H1 (cell line): ENCODE data around the gene PLEKHH3. TPM values are rescaled to one million over a fixed set of nuclear protein-coding genes. Genes with fewer than 3 reads are reported as not detected.

Source experiments
- CTCF ChIA-PET: fragments of 300-600 bp; sonication (Branson Sonifier 250); formaldehyde crosslinking; loops from one replicate; lab custom pipeline; 2021; ENCODE audit not compliant: partially characterized antibody; lab: Charles Lee
- POLR2A ChIA-PET: fragments of 300-600 bp; sonication (Branson Sonifier 250); formaldehyde crosslinking; loops from one replicate; lab custom pipeline; 2021; ENCODE audit warnings: inconsistent platforms; ENCODE audit not compliant: partially characterized antibody; lab: Charles Lee
- DNase-seq, 2 experiments: peaks; one replicate each; pipeline versions ENCODE4 v3.0.0 to v3.0.0-alpha.2; 2010 to 2022; ENCODE audit warnings: low spot score in 2 of 2, low read depth in 1 of 2, mixed read lengths in 1 of 2
- FAIRE-seq: peaks from 2 replicates; lab custom pipeline; 2011; peaks lifted over from hg19 to GRCh38; lab: Jason Lieb, UNC
- H2AFZ ChIP-seq: 2 replicates; pipeline ENCODE4 v1.8.1; 2012; ENCODE audit warnings: low read length, inconsistent platforms
- H2AK5ac ChIP-seq: 2 replicates; pipeline ENCODE4 v1.6.1; 2013; ENCODE audit warnings: low read depth, low read length
- H2BK120ac ChIP-seq: replicated peaks from 2 replicates; pipeline ENCODE3; 2013; ENCODE audit warnings: low read depth, low read length, inconsistent platforms
- H2BK12ac ChIP-seq: 2 replicates; pipeline ENCODE4 v1.6.1; 2013; ENCODE audit warnings: low read depth, low read length
- H2BK15ac ChIP-seq: 2 replicates; pipeline ENCODE4 v1.6.1; 2013; ENCODE audit warnings: low read length
- H2BK20ac ChIP-seq: 2 replicates; pipeline ENCODE4 v1.6.1; 2013; ENCODE audit warnings: low read length
- H2BK5ac ChIP-seq: 2 replicates; pipeline ENCODE4 v1.6.1; 2013; ENCODE audit warnings: low read depth, low read length
- H3K14ac ChIP-seq: 2 replicates; pipeline ENCODE4 v1.6.1; 2013; ENCODE audit warnings: inconsistent platforms; ENCODE audit not compliant: insufficient read length
- H3K18ac ChIP-seq: 2 replicates; pipeline ENCODE4 v1.6.1; 2013; ENCODE audit warnings: low read length; ENCODE audit errors: extremely low read depth
- H3K23ac ChIP-seq: 2 replicates; pipeline ENCODE4 v1.6.1; 2013; ENCODE audit warnings: inconsistent platforms; ENCODE audit not compliant: insufficient read length
- H3K23me2 ChIP-seq: 2 replicates; pipeline ENCODE4 v1.6.1; 2013; ENCODE audit warnings: low read depth, low read length
- H3K27ac ChIP-seq: 2 replicates; pipeline ENCODE4 v1.6.1; 2011; ENCODE audit warnings: low read depth, low read length, inconsistent platforms
- H3K27me3 ChIP-seq, 4 experiments: replicated peaks in 1 of 4; 1 replicate in 1 of 4; 2 replicates in 3 of 4; pipeline versions ENCODE4 v1.6.1 to v1.8.1; 2011 to 2013; ENCODE audit warnings: low read length in 3 of 4, mild to moderate bottlenecking in 3 of 4, inconsistent platforms in 2 of 4, mixed read lengths in 2 of 4, moderate library complexity in 1 of 4; ENCODE audit not compliant: control insufficient read depth in 3 of 4, insufficient read depth in 3 of 4; ENCODE audit errors: extremely low read depth in 1 of 4
- H3K36me3 ChIP-seq, 4 experiments: 2 replicates each; pipeline versions ENCODE4 v1.6.1 to v1.8.1; 2011 to 2013; ENCODE audit warnings: mild to moderate bottlenecking in 4 of 4, low read length in 3 of 4, moderate library complexity in 2 of 4, control low read depth in 1 of 4, inconsistent platforms in 1 of 4; ENCODE audit not compliant: insufficient read depth in 4 of 4, control insufficient read depth in 2 of 4
- H3K4ac ChIP-seq: replicated peaks from 2 replicates; pipeline ENCODE3; 2013; ENCODE audit warnings: low read length, low read depth, mixed read lengths, inconsistent platforms; ENCODE audit not compliant: insufficient read length
- H3K4me1 ChIP-seq, 4 experiments: replicated peaks in 1 of 4; 1 replicate in 1 of 4; 2 replicates in 3 of 4; pipeline versions ENCODE4 v1.6.1 to v1.8.1; 2011 to 2013; ENCODE audit warnings: low read length in 3 of 4, inconsistent platforms in 2 of 4, mixed read lengths in 1 of 4; ENCODE audit not compliant: insufficient read depth in 4 of 4, control insufficient read depth in 3 of 4
- H3K4me2 ChIP-seq, 2 experiments: 2 replicates each; pipeline versions ENCODE4 v1.6.1 to v1.8.1; 2011 to 2013; ENCODE audit warnings: low read depth in 2 of 2, low read length in 2 of 2, control low read depth in 1 of 2, inconsistent platforms in 1 of 2, mild to moderate bottlenecking in 1 of 2; ENCODE audit not compliant: insufficient read depth in 1 of 2
- H3K4me3 ChIP-seq, 4 experiments: fragments of 200-600, 300-600 bp in 1 of 4; sonication (generic), shearing (Covaris generic), sonication (Bioruptor Twin) in 1 of 4; 2 replicates each; pipeline versions ENCODE4 v1.5.1 to v1.8.1; 2011 to 2016; ENCODE audit warnings: low read length in 4 of 4, low read depth in 3 of 4, control low read depth in 2 of 4, inconsistent platforms in 2 of 4, mild to moderate bottlenecking in 2 of 4, mixed read lengths in 1 of 4, moderate library complexity in 1 of 4; ENCODE audit not compliant: insufficient read depth in 2 of 4; ENCODE audit errors: extremely low read depth in 1 of 4
- H3K56ac ChIP-seq: replicated peaks from 2 replicates; pipeline ENCODE3; 2013; ENCODE audit warnings: low read depth, mild to moderate bottlenecking, mixed read lengths, low read length, inconsistent platforms; ENCODE audit not compliant: insufficient read length
- H3K79me1 ChIP-seq: 2 replicates; pipeline ENCODE4 v1.6.1; 2013; ENCODE audit warnings: low read depth, low read length, control low read depth
- H3K79me2 ChIP-seq, 2 experiments: 2 replicates each; pipeline versions ENCODE4 v1.6.1 to v1.8.1; 2012 to 2013; ENCODE audit warnings: low read length in 2 of 2, mild to moderate bottlenecking in 2 of 2, inconsistent platforms in 1 of 2; ENCODE audit not compliant: insufficient read depth in 2 of 2, control insufficient read depth in 1 of 2
- H3K9ac ChIP-seq, 4 experiments: replicated peaks in 1 of 4; 1 replicate in 1 of 4; 2 replicates in 3 of 4; pipeline versions ENCODE4 v1.6.1 to v1.8.1; 2011 to 2013; ENCODE audit warnings: low read depth in 3 of 4, low read length in 3 of 4, control low read depth in 2 of 4, mild to moderate bottlenecking in 2 of 4, moderate library complexity in 2 of 4, inconsistent platforms in 1 of 4; ENCODE audit errors: extremely low read depth in 1 of 4
- H3K9me3 ChIP-seq, 2 experiments: 2 replicates each; pipeline versions ENCODE4 v1.6.1 to v1.8.1; 2012 to 2013; ENCODE audit warnings: mild to moderate bottlenecking in 2 of 2, moderate library complexity in 2 of 2, control low read depth in 1 of 2, inconsistent platforms in 1 of 2, low read depth in 1 of 2, low read length in 1 of 2, mixed read lengths in 1 of 2; ENCODE audit not compliant: insufficient read depth in 2 of 2
- H4K20me1 ChIP-seq, 2 experiments: replicated peaks in 1 of 2; 2 replicates each; pipeline versions ENCODE3 to v1.8.1; 2011 to 2013; ENCODE audit warnings: inconsistent platforms in 2 of 2, low read length in 2 of 2, mild to moderate bottlenecking in 1 of 2; ENCODE audit not compliant: insufficient read depth in 2 of 2, control insufficient read depth in 1 of 2
- H4K5ac ChIP-seq: 2 replicates; pipeline ENCODE4 v1.6.1; 2013; ENCODE audit warnings: low read length, low read depth, mixed read lengths, inconsistent platforms; ENCODE audit not compliant: insufficient read length
- H4K8ac ChIP-seq: 2 replicates; pipeline ENCODE4 v1.8.0; 2013; ENCODE audit warnings: mild to moderate bottlenecking, moderate library complexity, low read length, inconsistent platforms; ENCODE audit not compliant: insufficient read depth; ENCODE audit errors: extremely low read depth
- H4K91ac ChIP-seq: replicated peaks from 2 replicates; pipeline ENCODE3; 2013; ENCODE audit warnings: low read length, mixed read lengths, inconsistent platforms; ENCODE audit not compliant: insufficient read length
- ASH2L ChIP-seq: fragments of 200-600, 300-600 bp; sonication (generic); IDR thresholded peaks from one replicate; pipeline ENCODE4 v1.7.1; 2017; ENCODE audit warnings: low read length
- CBX8 ChIP-seq: fragments of 300-800, 300-1000 bp; sonication (generic); IDR thresholded peaks from 2 replicates; pipeline ENCODE4 v1.7.1; 2016; ENCODE audit warnings: low read depth, low read length, borderline replicate concordance
- HDAC6 ChIP-seq: IDR thresholded peaks from one replicate; pipeline ENCODE4 v1.7.1; 2012; ENCODE audit warnings: low read depth, mild to moderate bottlenecking, inconsistent platforms, low read length, moderate library complexity
- POLR2AphosphoS5 ChIP-seq: IDR thresholded peaks from 2 replicates; pipeline ENCODE4 v1.6.1; 2011; ENCODE audit warnings: low read depth, low read length
- RAD21 ChIP-seq, 2 experiments: IDR thresholded peaks in 1 of 2; conservative IDR thresholded peaks in 1 of 2; 2 replicates each; pipeline ENCODE4 v1.6.1; 2011; ENCODE audit warnings: low read depth in 2 of 2, low read length in 2 of 2, improper control_type of control experiment in 1 of 2, inconsistent platforms in 1 of 2, mild to moderate bottlenecking in 1 of 2, moderate library complexity in 1 of 2
- WGBS, 2 experiments: shearing (Covaris generic) in 1 of 2; methylation state at CpG; one replicate each; pipeline versions ENCODE4 v1.1.6 to v1.1.7; 2013 to 2015; ENCODE audit warnings: low lambda C conversion rate in 2 of 2, mixed read lengths in 2 of 2, inconsistent platforms in 1 of 2, low coverage in 1 of 2, missing lambda C conversion rate in 1 of 2; ENCODE audit not compliant: insufficient replicate concordance in 2 of 2, insufficient coverage in 1 of 2, insufficient read length in 1 of 2; ENCODE audit errors: extremely low coverage in 1 of 2, missing lambda C conversion rate in 1 of 2; 5-methylcytosine and 5-hydroxymethylcytosine counted together
- polyA plus RNA-seq, 7 experiments: library from polyadenylated mRNA; depleted of rRNA in 3 of 7; stranded (reverse) in 5 of 7; unstranded in 2 of 7; fragments of >200 nt in 5 of 7; fragments of 200-250 nt in 2 of 7; gene quantifications; 1 replicate in 5 of 7; 2 replicates in 1 of 7; 4 replicates in 1 of 7; pipeline versions ENCODE4 v1.2.1 to v1.2.3, GENCODE V29; 2011 to 2013; ENCODE audit warnings: missing spikeins in 2 of 7, mixed read lengths in 2 of 7
- total RNA-seq: library from RNA; stranded (reverse); fragmentation: NEBNext Ultra II Directional; extraction: Animal tissue kit (Norgen Biotek cat#: 25700); gene quantifications from 2 replicates; pipeline ENCODE4 v1.2.1, GENCODE V29; 2021

The PLEKHH3 gene
- total and polyA plus RNA-seq, 2 of the 8 experiments (the other 6 are each of a cell fraction or from before 2014, with no cell fraction given): 11.1 to 13.5 TPM

- Histone ChIP-seq H3K36me3 (peaks cover 0 to 16% (median 5%) of the 10 kb centered on the region in 4 experiments), H3K4me2 (no peak overlapping the region), H3K79me2 (no peaks in the 10 kb centered on the region), H3K4me1 (0 out of 7 replicates have a peak, but pooled peaks cover 0 to 2% (median 0%) of the 10 kb centered on the region in 4 experiments), H2BK12ac (no peak overlapping the region), H4K5ac (no peak overlapping the region), H2AFZ (no peak overlapping the region), H3K27me3 (no peaks in the 10 kb centered on the region), H3K18ac (no peak overlapping the region), H3K23ac (no peak overlapping the region), H3K9me3 (no peaks in the 10 kb centered on the region), H3K79me1 (no peaks in the 10 kb centered on the region), H3K4me3 (no peak overlapping the region), H3K27ac (no peak overlapping the region), H2BK5ac (no peak overlapping the region), H2BK15ac (no peak overlapping the region), H4K8ac (no peak overlapping the region), H3K23me2 (no peaks in the 10 kb centered on the region; the same call in 1 of the 2 replicates), H3K9ac (no peak overlapping the region), H3K14ac (no peak overlapping the region), H2BK20ac (no peak overlapping the region), H4K91ac (no peak overlapping the region), H2BK120ac (no peak overlapping the region), H3K4ac (no peak overlapping the region), H2AK5ac (no peak overlapping the region), H4K20me1 (peaks cover 0 to 3% of the 10 kb centered on the region in 2 experiments), H3K56ac (no peak overlapping the region)
- ChIA-PET POLR2A (no interaction called here), CTCF (interaction anchor here (1.3 to 2.2 kb wide), 5 partner anchors 9 to 120 kb away, joined by 3 to 7 read pairs (median 4); no protein-coding TSS in a partner anchor)
- WGBS, 2 experiments: 100% methylated on average over 2 of the region's 2 CpGs; no CpG with 5 or more reads in 1 of the 2 experiments
- no peak for FAIRE-seq
- DNase-seq: no peak
- TF ChIP-seq ASH2L: no peak
- TF ChIP-seq CBX8: no peak
- TF ChIP-seq POLR2AphosphoS5: no peak
- TF ChIP-seq RAD21 (IDR thresholded peaks at IDR 0.05 in 1 of 2, conservative IDR thresholded peaks at IDR 0.05 in 1 of 2; ENCODE audit: low read depth in 2 of 2, low read length in 2 of 2): no peak
- TF ChIP-seq HDAC6: no peak
Observed at GRCh38 chr17:42698736-42699414, 22.1 kb upstream of the PLEKHH3 start.
